Activated T-cell treated with anti-CD3 and anti-CD28 coated beads, Interleukin-2, amount 50 U/mL, for 24 hours (primary cell): Measurements from ENCODE around the gene TEX28.
"Not testable (repeated sequence)": the region's sequence is repeated elsewhere in the genome, so short reads cannot be mapped to it uniquely, and the experiment has no call there.

ENCODE experiments used
- DNase-seq: peaks from one replicate; pipeline ENCODE4 v3.0.0-alpha.2; 2020
- H3K27ac Mint-ChIP-seq: 2 replicates; pipeline ENCODE4 v1.8.0; 2020; ENCODE audit warnings: mild to moderate bottlenecking, mixed read lengths
- H3K27me3 Mint-ChIP-seq: 2 replicates; pipeline ENCODE4 v1.8.0; 2020; ENCODE audit warnings: mixed read lengths
- H3K36me3 Mint-ChIP-seq: 2 replicates; pipeline ENCODE4 v1.8.0; 2020; ENCODE audit warnings: low read depth, mixed read lengths
- H3K4me1 Mint-ChIP-seq: 2 replicates; pipeline ENCODE4 v1.8.0; 2020; ENCODE audit warnings: low read depth, mixed read lengths
- H3K4me3 Mint-ChIP-seq: 2 replicates; pipeline ENCODE4 v1.8.0; 2020; ENCODE audit warnings: mild to moderate bottlenecking, moderate library complexity, mixed read lengths
- H3K9me3 Mint-ChIP-seq: 2 replicates; pipeline ENCODE4 v1.8.0; 2020; ENCODE audit warnings: mixed read lengths

Gene TEX28

GRCh38 chrX:154238939-154239559 lies 55.9 kb downstream of the TEX28 start:
- DNase-seq, result peak; percentile 22
- H3K27ac Mint-ChIP-seq, H3K4me1 Mint-ChIP-seq: not testable (repeated sequence)

GRCh38 chrX:154233620-154234019 lies 61.3 kb downstream of the TEX28 start:
- H3K36me3 Mint-ChIP-seq, result not testable (repeated sequence)

More at GRCh38 chrX:154238939-154239559, 55.9 kb downstream of the TEX28 start:
- not testable (repeated sequence) for H3K36me3 Mint-ChIP-seq, H3K27me3 Mint-ChIP-seq, H3K9me3 Mint-ChIP-seq, H3K4me3 Mint-ChIP-seq

GRCh38 chrX:154231443-154231842 lies 63.5 kb downstream of the TEX28 start:
- not testable (repeated sequence) for H3K36me3 Mint-ChIP-seq, H3K9me3 Mint-ChIP-seq, H3K4me1 Mint-ChIP-seq, H3K4me3 Mint-ChIP-seq, DNase-seq, H3K27me3 Mint-ChIP-seq, H3K27ac Mint-ChIP-seq

More at GRCh38 chrX:154233620-154234019, 61.3 kb downstream of the TEX28 start:
- H3K9me3 Mint-ChIP-seq, DNase-seq, H3K27ac Mint-ChIP-seq, H3K4me3 Mint-ChIP-seq, H3K27me3 Mint-ChIP-seq, H3K4me1 Mint-ChIP-seq: not testable (repeated sequence)

- not testable (repeated sequence) for H3K27me3 Mint-ChIP-seq, H3K4me1 Mint-ChIP-seq, H3K36me3 Mint-ChIP-seq, H3K4me3 Mint-ChIP-seq, DNase-seq, H3K9me3 Mint-ChIP-seq, H3K27ac Mint-ChIP-seq
Measured at GRCh38 chrX:154226706-154227105, 68.2 kb downstream of the TEX28 start.

GRCh38 chrX:154225292-154225691 lies 69.6 kb downstream of the TEX28 start:
- not testable (repeated sequence) for H3K4me1 Mint-ChIP-seq, H3K36me3 Mint-ChIP-seq, H3K27ac Mint-ChIP-seq, H3K27me3 Mint-ChIP-seq, H3K9me3 Mint-ChIP-seq, DNase-seq, H3K4me3 Mint-ChIP-seq
